Progenitor cell of endocrine pancreas (in vitro differentiated cells): ENCODE measurements around the gene GRK2. TPM values are rescaled to one million over a fixed set of nuclear protein-coding genes. Genes with fewer than 3 reads are reported as not detected.

ENCODE experiments used
- DNase-seq: peaks from one replicate; pipeline ENCODE4 v3.0.0; 2021; ENCODE audit warnings: low spot score; ENCODE audit not compliant: unreplicated experiment
- H3K27ac Mint-ChIP-seq: 2 replicates; pipeline ENCODE4 v1.8.0; 2021; ENCODE audit warnings: mild to moderate bottlenecking, moderate library complexity, mixed read lengths
- H3K27me3 Mint-ChIP-seq: 2 replicates; pipeline ENCODE4 v1.8.0; 2021; ENCODE audit warnings: mixed read lengths
- H3K36me3 Mint-ChIP-seq: 2 replicates; pipeline ENCODE4 v1.8.0; 2022; ENCODE audit warnings: mixed read lengths; ENCODE audit not compliant: insufficient read depth
- H3K4me1 Mint-ChIP-seq: 2 replicates; pipeline ENCODE4 v1.8.0; 2021; ENCODE audit warnings: low read depth, mixed read lengths
- H3K4me3 Mint-ChIP-seq: 2 replicates; pipeline ENCODE4 v1.8.0; 2021; ENCODE audit warnings: low read depth, mild to moderate bottlenecking, moderate library complexity, mixed read lengths
- H3K9me3 Mint-ChIP-seq: 2 replicates; pipeline ENCODE4 v1.8.0; 2021; ENCODE audit warnings: low read depth, mixed read lengths
- total RNA-seq: library from RNA; stranded (reverse); gene quantifications from 2 replicates; pipeline ENCODE4 v1.2.1, GENCODE V29; 2021
- TF ChIP-seq, protein P1 (sequence below): fragments of 200-600 bp; sonication (generic); IDR thresholded peaks from one replicate; pipeline ENCODE4 v1.5.0; 2021; ENCODE audit warnings: antibody characterized with exemption, mild to moderate bottlenecking; ENCODE audit not compliant: unreplicated experiment

GRK2 gene
- total RNA-seq, 1 donor from 2014 or later, result 53.0 TPM

DNA sequence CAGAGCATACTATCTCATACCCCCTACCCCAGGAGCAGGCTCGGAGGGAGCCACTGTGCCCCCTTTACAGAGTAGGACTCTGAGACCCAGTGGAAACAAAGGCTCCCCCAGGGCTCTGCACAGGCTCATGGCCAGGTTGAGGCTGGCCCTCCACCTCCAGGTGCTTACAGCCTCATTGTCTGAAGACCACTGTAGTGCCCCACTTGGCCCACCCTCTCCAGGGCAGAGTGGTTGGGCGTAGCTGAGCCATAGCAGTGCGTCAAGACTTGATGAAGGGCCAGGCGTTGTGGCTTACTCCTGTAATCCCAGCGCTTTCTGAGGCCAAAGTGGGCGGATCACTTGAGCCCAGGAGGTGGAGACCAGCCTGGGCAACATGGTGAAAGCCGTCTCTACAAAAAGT lies 24.5 kb downstream of the GRK2 start:
- no peaks in the 10 kb centered on the region for H3K27me3 Mint-ChIP-seq
- no peak for DNase-seq
- TF ChIP-seq, protein P1, sequence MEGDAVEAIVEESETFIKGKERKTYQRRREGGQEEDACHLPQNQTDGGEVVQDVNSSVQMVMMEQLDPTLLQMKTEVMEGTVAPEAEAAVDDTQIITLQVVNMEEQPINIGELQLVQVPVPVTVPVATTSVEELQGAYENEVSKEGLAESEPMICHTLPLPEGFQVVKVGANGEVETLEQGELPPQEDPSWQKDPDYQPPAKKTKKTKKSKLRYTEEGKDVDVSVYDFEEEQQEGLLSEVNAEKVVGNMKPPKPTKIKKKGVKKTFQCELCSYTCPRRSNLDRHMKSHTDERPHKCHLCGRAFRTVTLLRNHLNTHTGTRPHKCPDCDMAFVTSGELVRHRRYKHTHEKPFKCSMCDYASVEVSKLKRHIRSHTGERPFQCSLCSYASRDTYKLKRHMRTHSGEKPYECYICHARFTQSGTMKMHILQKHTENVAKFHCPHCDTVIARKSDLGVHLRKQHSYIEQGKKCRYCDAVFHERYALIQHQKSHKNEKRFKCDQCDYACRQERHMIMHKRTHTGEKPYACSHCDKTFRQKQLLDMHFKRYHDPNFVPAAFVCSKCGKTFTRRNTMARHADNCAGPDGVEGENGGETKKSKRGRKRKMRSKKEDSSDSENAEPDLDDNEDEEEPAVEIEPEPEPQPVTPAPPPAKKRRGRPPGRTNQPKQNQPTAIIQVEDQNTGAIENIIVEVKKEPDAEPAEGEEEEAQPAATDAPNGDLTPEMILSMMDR, result no peak
- H3K4me3 Mint-ChIP-seq, result no peak overlapping the region
- H3K4me1 Mint-ChIP-seq, result peaks cover 12% of the 10 kb centered on the region
- H3K27ac Mint-ChIP-seq, result no peak overlapping the region
- peaks cover 21% of the 10 kb centered on the region for H3K36me3 Mint-ChIP-seq
- no peaks in the 10 kb centered on the region for H3K9me3 Mint-ChIP-seq

- DNase-seq, result no peak
- no peak overlapping the region for H3K4me3 Mint-ChIP-seq
- H3K36me3 Mint-ChIP-seq, result peaks cover 30% of the 10 kb centered on the region
- H3K27ac Mint-ChIP-seq, result no peak overlapping the region
- H3K27me3 Mint-ChIP-seq, result no peaks in the 10 kb centered on the region
- TF ChIP-seq, protein P1, result no peak
- peaks cover 12% of the 10 kb centered on the region for H3K4me1 Mint-ChIP-seq
- peaks cover 7% of the 10 kb centered on the region for H3K9me3 Mint-ChIP-seq
These were observed 25.5 kb downstream of the GRK2 start for GRCh38 chr11:67291481-67292381.

- TF ChIP-seq, protein P1, result no peak
- peaks cover 11% of the 10 kb centered on the region for H3K9me3 Mint-ChIP-seq
- H3K27me3 Mint-ChIP-seq, result no peaks in the 10 kb centered on the region
- no peak overlapping the region for H3K4me3 Mint-ChIP-seq
- peaks cover 33% of the 10 kb centered on the region for H3K36me3 Mint-ChIP-seq
- peaks cover 8% of the 10 kb centered on the region for H3K4me1 Mint-ChIP-seq
- DNase-seq, result no peak
- H3K27ac Mint-ChIP-seq, result no peak overlapping the region
These were observed 26.4 kb downstream of the GRK2 start for GRCh38 chr11:67292671-67293070.

DNA sequence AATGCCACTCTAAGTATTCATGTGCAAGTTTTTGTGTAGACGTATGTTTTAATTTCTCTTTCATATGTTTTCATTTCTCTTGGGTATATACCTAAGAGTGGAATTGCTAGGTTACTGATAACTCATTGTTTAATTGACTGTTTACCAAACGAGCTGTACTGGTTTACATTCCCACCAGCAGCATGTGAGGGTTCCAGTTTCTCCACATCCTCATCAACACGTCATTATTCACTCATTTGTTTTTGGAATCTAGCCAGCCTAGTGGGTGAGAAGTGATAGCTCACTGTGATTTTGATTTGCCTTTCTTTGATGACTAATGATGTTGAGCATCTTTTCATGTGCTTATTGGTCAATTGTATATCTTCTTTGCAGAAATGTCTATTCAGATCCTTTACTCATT lies 26.8 kb downstream of the GRK2 start:
- Mint-ChIP-seq H3K27ac (no peak overlapping the region), H3K4me1 (peaks cover 4% of the 10 kb centered on the region), H3K4me3 (no peak overlapping the region), H3K9me3 (peaks cover 11% of the 10 kb centered on the region), H3K36me3 (peaks cover 33% of the 10 kb centered on the region), H3K27me3 (no peaks in the 10 kb centered on the region)
- no peak for DNase-seq
- TF ChIP-seq, protein P1, result no peak

GRCh38 chr11:67295846-67296245 lies 29.6 kb downstream of the GRK2 start:
- TF ChIP-seq, protein P1, result no peak

More at GRCh38 chr11:67295846-67296245, 29.6 kb downstream of the GRK2 start:
- peaks cover 39% of the 10 kb centered on the region for H3K36me3 Mint-ChIP-seq
- no peak for DNase-seq
- H3K4me3 Mint-ChIP-seq, result no peak overlapping the region
- peaks cover 11% of the 10 kb centered on the region for H3K9me3 Mint-ChIP-seq
- no peak overlapping the region for H3K27ac Mint-ChIP-seq
- no peaks in the 10 kb centered on the region for H3K27me3 Mint-ChIP-seq
- H3K4me1 Mint-ChIP-seq, result no peaks in the 10 kb centered on the region
